ENCODE results near the gene RTRAF.

GRCh38 chr14:52051871-52052270, 62.5 kb downstream of the RTRAF start:
- TF ChIP-seq CTCF (conservative IDR thresholded peaks at IDR 0.05) (no peak), ZFX (IDR thresholded peaks at IDR 0.05) (no peak)
